Adrenal gland (tissue), 5 donors: ENCODE data around the gene CD151.

Experiments
- POLR2A ChIP-seq, 2 donors: fragments of 450-650 bp; IDR thresholded peaks; one replicate each; pipeline ENCODE4 v1.6.1; 2017; ENCODE audit warnings: antibody characterized with exemption in 2 of 2, mild to moderate bottlenecking in 2 of 2, moderate library complexity in 1 of 2
- TF ChIP-seq, protein P1 (sequence below), 6 experiments: fragments of 450-650 bp in 4 of 6; fragments of 200-600 bp in 2 of 6; sonication (generic) in 1 of 6; IDR thresholded peaks; 1 replicate in 5 of 6; 2 replicates in 1 of 6; pipeline versions ENCODE4 v1.5.1 to v1.8.0; 2016 to 2021; ENCODE audit warnings: antibody characterized with exemption in 6 of 6, mild to moderate bottlenecking in 2 of 6, moderate library complexity in 1 of 6
- donor health status: DM: no; HTN: no; CAD: no.

DNA sequence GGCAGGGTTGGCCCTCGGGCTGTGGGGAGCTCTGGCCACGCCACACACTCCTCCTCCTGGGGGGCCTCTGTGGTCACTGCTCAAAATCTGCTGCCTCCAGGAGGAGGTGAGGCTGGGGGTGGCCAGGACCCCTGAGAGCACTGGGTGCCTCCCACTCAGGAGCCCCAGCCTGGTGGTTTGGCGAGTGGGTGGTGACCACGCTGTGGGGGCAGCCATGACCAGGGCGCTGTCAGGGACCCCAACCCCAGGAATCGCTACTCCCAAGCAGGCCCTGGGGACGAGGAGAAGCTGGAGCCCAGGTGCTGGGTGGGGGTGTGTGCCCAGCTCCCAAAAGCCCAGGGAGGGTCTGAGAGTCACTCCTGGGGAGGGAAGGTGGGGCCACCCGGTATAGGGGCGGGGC, 40.0 kb downstream of the CD151 start:
- TF ChIP-seq, protein P1, sequence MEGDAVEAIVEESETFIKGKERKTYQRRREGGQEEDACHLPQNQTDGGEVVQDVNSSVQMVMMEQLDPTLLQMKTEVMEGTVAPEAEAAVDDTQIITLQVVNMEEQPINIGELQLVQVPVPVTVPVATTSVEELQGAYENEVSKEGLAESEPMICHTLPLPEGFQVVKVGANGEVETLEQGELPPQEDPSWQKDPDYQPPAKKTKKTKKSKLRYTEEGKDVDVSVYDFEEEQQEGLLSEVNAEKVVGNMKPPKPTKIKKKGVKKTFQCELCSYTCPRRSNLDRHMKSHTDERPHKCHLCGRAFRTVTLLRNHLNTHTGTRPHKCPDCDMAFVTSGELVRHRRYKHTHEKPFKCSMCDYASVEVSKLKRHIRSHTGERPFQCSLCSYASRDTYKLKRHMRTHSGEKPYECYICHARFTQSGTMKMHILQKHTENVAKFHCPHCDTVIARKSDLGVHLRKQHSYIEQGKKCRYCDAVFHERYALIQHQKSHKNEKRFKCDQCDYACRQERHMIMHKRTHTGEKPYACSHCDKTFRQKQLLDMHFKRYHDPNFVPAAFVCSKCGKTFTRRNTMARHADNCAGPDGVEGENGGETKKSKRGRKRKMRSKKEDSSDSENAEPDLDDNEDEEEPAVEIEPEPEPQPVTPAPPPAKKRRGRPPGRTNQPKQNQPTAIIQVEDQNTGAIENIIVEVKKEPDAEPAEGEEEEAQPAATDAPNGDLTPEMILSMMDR (IDR thresholded peaks at IDR 0.05), result no peak
- TF ChIP-seq POLR2A (IDR thresholded peaks at IDR 0.05), result no peak
